ENCODE data around the gene SCN3A.

DNA sequence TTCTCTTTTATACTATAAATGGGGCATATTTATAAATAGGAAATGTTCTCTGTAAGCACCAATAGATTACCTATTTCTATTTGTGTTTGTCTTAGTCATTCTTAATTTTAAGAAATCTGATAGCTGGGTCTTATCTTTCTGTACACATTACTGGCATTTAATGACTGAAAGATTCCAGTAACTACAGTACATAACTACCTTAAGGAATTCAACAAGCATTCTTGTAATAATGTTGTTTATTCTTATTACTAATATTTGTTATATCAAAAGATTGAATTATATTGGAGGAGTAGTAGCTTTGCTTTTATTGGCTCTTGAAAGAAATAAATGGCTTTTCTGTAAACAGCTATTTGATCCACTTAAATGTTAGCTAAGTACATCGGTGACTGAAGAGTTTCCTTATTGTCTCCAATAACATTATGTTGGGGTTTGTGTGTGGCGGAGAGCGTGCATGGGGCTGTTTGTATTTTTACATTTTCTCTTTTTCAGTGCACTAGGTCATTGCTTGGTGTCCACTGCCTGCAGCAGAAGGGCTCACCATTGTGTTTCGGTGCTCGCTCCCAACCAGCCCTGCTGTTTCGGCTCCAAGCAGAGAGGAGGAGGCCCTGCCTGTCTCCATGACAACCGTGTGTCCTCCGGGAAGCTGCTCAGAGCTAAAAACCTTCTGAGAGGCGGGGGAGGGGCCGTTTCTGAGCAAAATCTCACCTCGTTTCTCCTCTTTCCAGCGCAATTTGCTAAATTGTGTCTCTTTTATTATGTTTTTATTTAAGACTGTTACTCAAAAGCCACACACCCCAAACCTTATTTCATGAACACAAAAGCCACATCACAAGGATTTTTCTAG, 136.0 kb downstream of the SCN3A start:
- TF ChIP-seq EP300 (IDR thresholded peaks at IDR 0.05; ENCODE audit: low read length) (no peak), TCF7L2 (IDR thresholded peaks at IDR 0.05; ENCODE audit: low read depth, low read length) (no peak), STAG1 (CRISPR knock-in tag; IDR thresholded peaks at IDR 0.05; ENCODE audit: borderline replicate concordance) (no peak), POLR2A (conservative IDR thresholded peaks at IDR 0.05) (no peak)
- TF ChIP-seq, protein P1, sequence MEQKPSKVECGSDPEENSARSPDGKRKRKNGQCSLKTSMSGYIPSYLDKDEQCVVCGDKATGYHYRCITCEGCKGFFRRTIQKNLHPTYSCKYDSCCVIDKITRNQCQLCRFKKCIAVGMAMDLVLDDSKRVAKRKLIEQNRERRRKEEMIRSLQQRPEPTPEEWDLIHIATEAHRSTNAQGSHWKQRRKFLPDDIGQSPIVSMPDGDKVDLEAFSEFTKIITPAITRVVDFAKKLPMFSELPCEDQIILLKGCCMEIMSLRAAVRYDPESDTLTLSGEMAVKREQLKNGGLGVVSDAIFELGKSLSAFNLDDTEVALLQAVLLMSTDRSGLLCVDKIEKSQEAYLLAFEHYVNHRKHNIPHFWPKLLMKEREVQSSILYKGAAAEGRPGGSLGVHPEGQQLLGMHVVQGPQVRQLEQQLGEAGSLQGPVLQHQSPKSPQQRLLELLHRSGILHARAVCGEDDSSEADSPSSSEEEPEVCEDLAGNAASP (IDR thresholded peaks at IDR 0.05), result no peak
